ENCODE data around the gene DIPK1B. TPM values are rescaled to one million over a fixed set of nuclear protein-coding genes. Genes with fewer than 3 reads are reported as not detected.

The DIPK1B gene
- total RNA-seq, 2 donors from 2014 or later, result 4.8 to 6.9 TPM

GRCh38 chr9:136740971-136741882, 28.9 kb downstream of the DIPK1B start:
- no peak overlapping the region for H3K27ac ChIP-seq
- no peak for DNase-seq (ENCODE audit: low spot score)
- peaks cover 3% of the 10 kb centered on the region for H3K27me3 ChIP-seq (replicated peaks; ENCODE audit: insufficient read depth)
- no peaks in the 10 kb centered on the region for H3K9me3 ChIP-seq
- no peak overlapping the region for H3K4me3 ChIP-seq
- no peak for ATAC-seq (ENCODE audit: insufficient number of reproducible peaks, low FRiP score, low read depth)
- no peak for TF ChIP-seq CTCF (IDR thresholded peaks at IDR 0.05)
- H3K4me1 ChIP-seq (ENCODE audit: control insufficient read depth in 1 of 2, low read depth in 2 of 2), result peaks cover 0 to 10% of the 10 kb centered on the region in 2 donors
- no peaks in the 10 kb centered on the region for H3K36me3 ChIP-seq

GRCh38 chr9:136741883-136742571, 29.7 kb downstream of the DIPK1B start:
- Histone ChIP-seq H3K27me3 (replicated peaks; ENCODE audit: insufficient read depth) (peaks cover 3% of the 10 kb centered on the region), H3K9me3 (no peaks in the 10 kb centered on the region), H3K4me1 (ENCODE audit: control insufficient read depth in 1 of 2, low read depth in 2 of 2) (peaks cover 0 to 10% of the 10 kb centered on the region in 2 donors), H3K27ac (no peak overlapping the region), H3K4me3 (no peak overlapping the region), H3K36me3 (no peaks in the 10 kb centered on the region)
- no peak for ATAC-seq (ENCODE audit: insufficient number of reproducible peaks, low FRiP score, low read depth)
- DNase-seq (ENCODE audit: low spot score), result no peak
- TF ChIP-seq CTCF (IDR thresholded peaks at IDR 0.05), result no peak

- Histone ChIP-seq H3K27ac (no peak within 1 kb of the TSS), H3K27me3 (replicated peaks; ENCODE audit: insufficient read depth) (peaks cover 3% of the 10 kb centered on the region), H3K4me3 (no peak within 1 kb of the TSS)
These were observed 30.4 kb downstream of the DIPK1B start, which contains the start of gene LCN10 for GRCh38 chr9:136742591-136743391. Gene LCN10, minus strand, starts transcription at chr9:136742940. Its CDS starts 37 bp downstream, at chr9:136742903.

GRCh38 chr9:136743639-136744211, 31.4 kb downstream of the DIPK1B start:
- no peak for TF ChIP-seq CTCF (IDR thresholded peaks at IDR 0.05)
- H3K36me3 ChIP-seq, result no peaks in the 10 kb centered on the region
- H3K4me1 ChIP-seq (ENCODE audit: control insufficient read depth in 1 of 2, low read depth in 2 of 2), result peaks cover 0 to 10% of the 10 kb centered on the region in 2 donors
- H3K27me3 ChIP-seq (replicated peaks; ENCODE audit: insufficient read depth), result peaks cover 3% of the 10 kb centered on the region
- H3K9me3 ChIP-seq, result no peaks in the 10 kb centered on the region
- DNase-seq (ENCODE audit: low spot score), result no peak
- H3K27ac ChIP-seq, result no peak overlapping the region
- no peak overlapping the region for H3K4me3 ChIP-seq
- ATAC-seq (ENCODE audit: insufficient number of reproducible peaks, low FRiP score, low read depth), result no peak

More at GRCh38 chr9:136742591-136743391, 30.4 kb downstream of the DIPK1B start, which contains the start of gene LCN10:
- Histone ChIP-seq H3K36me3 (no peaks in the 10 kb centered on the region), H3K4me1 (ENCODE audit: control insufficient read depth in 1 of 2, low read depth in 2 of 2) (peaks cover 0 to 10% of the 10 kb centered on the region in 2 donors), H3K9me3 (no peaks in the 10 kb centered on the region)
- DNase-seq (ENCODE audit: low spot score) (no peak), ATAC-seq (ENCODE audit: insufficient number of reproducible peaks, low FRiP score, low read depth) (no peak)
- TF ChIP-seq CTCF (IDR thresholded peaks at IDR 0.05), result no peak

Data from thoracic aorta (tissue), 2 donors.